ENCODE results near the gene MAB21L3.

The MAB21L3 gene

GRCh38 chr1:116113615-116114014, 2.4 kb downstream of the MAB21L3 start:
- no peak overlapping the region for H3K4me3 ChIP-seq (ENCODE audit: low read length)
- H3K9me3 ChIP-seq (ENCODE audit: control insufficient read depth, low read length) = no peaks in the 10 kb centered on the region
- H3K9ac ChIP-seq (ENCODE audit: low read length) = no peak overlapping the region
- H3K4me1 ChIP-seq (ENCODE audit: control insufficient read depth, insufficient read depth, low read length) = peaks cover 6% of the 10 kb centered on the region
- H3K27me3 ChIP-seq (ENCODE audit: control insufficient read depth, insufficient read depth, low read length) = no peaks in the 10 kb centered on the region
- H3K36me3 ChIP-seq (ENCODE audit: control insufficient read depth, insufficient read depth, low read length) = no peaks in the 10 kb centered on the region

- Histone ChIP-seq H3K9me3 (ENCODE audit: control insufficient read depth, low read length) (no peaks in the 10 kb centered on the region), H3K4me3 (ENCODE audit: low read length) (no peak overlapping the region), H3K9ac (ENCODE audit: low read length) (no peak overlapping the region), H3K4me1 (ENCODE audit: control insufficient read depth, insufficient read depth, low read length) (no peaks in the 10 kb centered on the region), H3K27me3 (ENCODE audit: control insufficient read depth, insufficient read depth, low read length) (no peaks in the 10 kb centered on the region), H3K36me3 (ENCODE audit: control insufficient read depth, insufficient read depth, low read length) (no peaks in the 10 kb centered on the region)
These were observed 4.6 kb downstream of the MAB21L3 start for GRCh38 chr1:116115476-116116439.

- H3K9me3 ChIP-seq (ENCODE audit: control insufficient read depth, low read length) = no peaks in the 10 kb centered on the region
- no peaks in the 10 kb centered on the region for H3K36me3 ChIP-seq (ENCODE audit: control insufficient read depth, insufficient read depth, low read length)
- peaks cover 8% of the 10 kb centered on the region for H3K4me1 ChIP-seq (ENCODE audit: control insufficient read depth, insufficient read depth, low read length)
- H3K27me3 ChIP-seq (ENCODE audit: control insufficient read depth, insufficient read depth, low read length) = no peaks in the 10 kb centered on the region
- no peak overlapping the region for H3K9ac ChIP-seq (ENCODE audit: low read length)
- no peak overlapping the region for H3K4me3 ChIP-seq (ENCODE audit: low read length)
These were observed 7.3 kb downstream of the MAB21L3 start for GRCh38 chr1:116118471-116118870.

- no peaks in the 10 kb centered on the region for H3K36me3 ChIP-seq (ENCODE audit: control insufficient read depth, insufficient read depth, low read length)
- no peaks in the 10 kb centered on the region for H3K27me3 ChIP-seq (ENCODE audit: control insufficient read depth, insufficient read depth, low read length)
- no peak overlapping the region for H3K4me3 ChIP-seq (ENCODE audit: low read length)
- no peaks in the 10 kb centered on the region for H3K9me3 ChIP-seq (ENCODE audit: control insufficient read depth, low read length)
- peaks cover 15% of the 10 kb centered on the region for H3K4me1 ChIP-seq (ENCODE audit: control insufficient read depth, insufficient read depth, low read length)
- no peak overlapping the region for H3K9ac ChIP-seq (ENCODE audit: low read length)
These were observed 8.7 kb downstream of the MAB21L3 start for GRCh38 chr1:116119876-116120275.

- no peaks in the 10 kb centered on the region for H3K27me3 ChIP-seq (ENCODE audit: control insufficient read depth, insufficient read depth, low read length)
- H3K4me1 ChIP-seq (ENCODE audit: control insufficient read depth, insufficient read depth, low read length) = peaks cover 19% of the 10 kb centered on the region
- no peak overlapping the region for H3K4me3 ChIP-seq (ENCODE audit: low read length)
- no peak overlapping the region for H3K9ac ChIP-seq (ENCODE audit: low read length)
- no peaks in the 10 kb centered on the region for H3K36me3 ChIP-seq (ENCODE audit: control insufficient read depth, insufficient read depth, low read length)
- no peaks in the 10 kb centered on the region for H3K9me3 ChIP-seq (ENCODE audit: control insufficient read depth, low read length)
These were observed 12.0 kb downstream of the MAB21L3 start for GRCh38 chr1:116122955-116123757.

GRCh38 chr1:116123837-116124533, 12.8 kb downstream of the MAB21L3 start:
- H3K9me3 ChIP-seq (ENCODE audit: control insufficient read depth, low read length) = no peaks in the 10 kb centered on the region
- H3K9ac ChIP-seq (ENCODE audit: low read length) = no peak overlapping the region
- H3K27me3 ChIP-seq (ENCODE audit: control insufficient read depth, insufficient read depth, low read length) = no peaks in the 10 kb centered on the region
- no peaks in the 10 kb centered on the region for H3K36me3 ChIP-seq (ENCODE audit: control insufficient read depth, insufficient read depth, low read length)
- no peak overlapping the region for H3K4me3 ChIP-seq (ENCODE audit: low read length)
- peaks cover 19% of the 10 kb centered on the region for H3K4me1 ChIP-seq (ENCODE audit: control insufficient read depth, insufficient read depth, low read length)

GRCh38 chr1:116125758-116126157, 14.6 kb downstream of the MAB21L3 start:
- Histone ChIP-seq H3K4me3 (ENCODE audit: low read length) (no peak overlapping the region), H3K9ac (ENCODE audit: low read length) (no peak overlapping the region), H3K27me3 (ENCODE audit: control insufficient read depth, insufficient read depth, low read length) (no peaks in the 10 kb centered on the region), H3K9me3 (ENCODE audit: control insufficient read depth, low read length) (no peaks in the 10 kb centered on the region), H3K36me3 (ENCODE audit: control insufficient read depth, insufficient read depth, low read length) (no peaks in the 10 kb centered on the region), H3K4me1 (ENCODE audit: control insufficient read depth, insufficient read depth, low read length) (peaks cover 19% of the 10 kb centered on the region)

GRCh38 chr1:116126281-116126680, 15.1 kb downstream of the MAB21L3 start:
- Histone ChIP-seq H3K36me3 (ENCODE audit: control insufficient read depth, insufficient read depth, low read length) (no peaks in the 10 kb centered on the region), H3K4me1 (ENCODE audit: control insufficient read depth, insufficient read depth, low read length) (peaks cover 19% of the 10 kb centered on the region), H3K4me3 (ENCODE audit: low read length) (no peak overlapping the region), H3K27me3 (ENCODE audit: control insufficient read depth, insufficient read depth, low read length) (no peaks in the 10 kb centered on the region), H3K9me3 (ENCODE audit: control insufficient read depth, low read length) (no peaks in the 10 kb centered on the region), H3K9ac (ENCODE audit: low read length) (no peak overlapping the region)

- no peaks in the 10 kb centered on the region for H3K27me3 ChIP-seq (ENCODE audit: control insufficient read depth, insufficient read depth, low read length)
- no peak overlapping the region for H3K4me3 ChIP-seq (ENCODE audit: low read length)
- no peaks in the 10 kb centered on the region for H3K9me3 ChIP-seq (ENCODE audit: control insufficient read depth, low read length)
- H3K36me3 ChIP-seq (ENCODE audit: control insufficient read depth, insufficient read depth, low read length) = no peaks in the 10 kb centered on the region
- H3K4me1 ChIP-seq (ENCODE audit: control insufficient read depth, insufficient read depth, low read length) = peaks cover 19% of the 10 kb centered on the region
- H3K9ac ChIP-seq (ENCODE audit: low read length) = no peak overlapping the region
These were observed 16.1 kb downstream of the MAB21L3 start for GRCh38 chr1:116127123-116127847.

- Histone ChIP-seq H3K4me1 (ENCODE audit: control insufficient read depth, insufficient read depth, low read length) (peaks cover 15% of the 10 kb centered on the region), H3K36me3 (ENCODE audit: control insufficient read depth, insufficient read depth, low read length) (no peaks in the 10 kb centered on the region), H3K4me3 (ENCODE audit: low read length) (no peak overlapping the region), H3K9me3 (ENCODE audit: control insufficient read depth, low read length) (no peaks in the 10 kb centered on the region), H3K27me3 (ENCODE audit: control insufficient read depth, insufficient read depth, low read length) (no peaks in the 10 kb centered on the region), H3K9ac (ENCODE audit: low read length) (no peak overlapping the region)
These were observed 16.8 kb downstream of the MAB21L3 start for GRCh38 chr1:116127848-116128540.

GRCh38 chr1:116128664-116129063, 17.5 kb downstream of the MAB21L3 start:
- no peaks in the 10 kb centered on the region for H3K36me3 ChIP-seq (ENCODE audit: control insufficient read depth, insufficient read depth, low read length)
- H3K4me3 ChIP-seq (ENCODE audit: low read length) = no peak overlapping the region
- no peak overlapping the region for H3K9ac ChIP-seq (ENCODE audit: low read length)
- H3K4me1 ChIP-seq (ENCODE audit: control insufficient read depth, insufficient read depth, low read length) = peaks cover 9% of the 10 kb centered on the region
- no peaks in the 10 kb centered on the region for H3K27me3 ChIP-seq (ENCODE audit: control insufficient read depth, insufficient read depth, low read length)
- H3K9me3 ChIP-seq (ENCODE audit: control insufficient read depth, low read length) = no peaks in the 10 kb centered on the region
